DMS153 treated with DMSO at 0.1 percent for 48 hours (cell line): ENCODE results near the gene MRPS21.
"Not testable (repeated sequence)": the region's sequence is repeated elsewhere in the genome, so short reads cannot be mapped to it uniquely, and the experiment has no call there.

ENCODE experiments used
- DNase-seq: peaks from one replicate; lab custom pipeline; 2025; ENCODE audit not compliant: unreplicated experiment; lab: John Stamatoyannopoulos, UW

Gene MRPS21

GRCh38 chr1:150281221-150281757 lies 12.4 kb upstream of the MRPS21 start:
- peak; percentile 83 for DNase-seq

DNA sequence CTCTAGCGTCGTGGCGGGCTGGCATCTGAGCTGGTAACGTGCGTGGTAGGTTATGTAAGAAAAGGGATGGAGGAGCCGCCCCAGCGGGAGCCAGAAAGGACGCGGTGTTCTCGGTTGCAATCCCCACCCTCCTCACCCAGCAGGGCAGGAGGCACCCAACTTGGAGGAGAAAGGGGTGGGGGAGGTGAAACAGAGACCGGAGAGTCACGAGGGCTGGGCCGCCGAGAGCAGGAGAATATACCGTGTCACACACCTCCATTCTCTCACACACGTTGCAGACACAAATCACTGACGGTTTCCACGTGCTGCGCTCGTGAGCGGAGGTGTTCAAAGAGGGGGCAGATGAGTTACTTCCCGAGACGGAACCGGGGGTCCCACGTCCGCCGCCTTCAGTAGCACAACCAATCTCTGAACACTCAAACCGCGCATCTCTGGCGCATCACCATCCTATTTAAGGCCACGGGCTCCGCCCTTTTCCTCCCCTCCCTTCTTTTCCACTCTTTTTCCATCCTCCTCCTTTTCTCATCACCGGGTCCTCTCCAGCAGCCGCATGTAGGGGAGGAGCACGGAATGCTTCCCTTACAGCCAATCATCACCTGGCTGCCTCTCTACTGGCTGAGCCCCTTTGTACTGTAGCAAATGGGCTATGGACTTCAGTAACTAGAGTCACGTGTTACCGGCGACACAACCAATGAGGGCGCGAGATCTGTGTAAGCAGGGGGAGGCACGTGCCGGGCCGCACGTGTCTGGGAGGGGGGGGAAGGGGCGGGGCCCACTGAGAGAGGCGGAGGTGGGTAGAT lies 11.7 kb upstream of the MRPS21 start, which contains the start of gene CIART:
CIART (plus strand) TSS at position 797 of the 800 bp plus-strand sequence. CDS start 714 bp downstream, outside the sequence.
- DNase-seq = peak; percentile 99

DNA sequence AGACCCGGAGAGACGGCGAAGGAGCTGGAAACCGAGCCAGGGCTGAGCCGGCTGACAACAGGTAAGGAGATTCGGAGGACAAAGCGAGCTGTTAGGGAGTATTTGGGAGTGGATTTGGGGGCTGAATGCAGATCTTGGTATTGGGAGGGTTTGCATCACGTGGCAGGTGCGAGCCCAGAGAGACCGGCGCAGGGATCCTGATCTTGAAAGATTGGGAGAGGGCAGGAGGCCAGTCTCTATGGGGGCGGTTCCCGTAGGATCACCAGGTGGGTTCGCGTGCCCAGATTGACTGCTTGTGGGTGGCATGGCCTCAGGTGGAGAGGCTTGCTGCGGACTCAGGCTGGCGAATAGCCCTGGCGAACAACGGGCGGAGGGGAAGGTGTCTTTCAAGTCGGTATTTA lies 11.1 kb upstream of the MRPS21 start:
- no peak for DNase-seq

GRCh38 chr1:150283260-150283659 lies 10.4 kb upstream of the MRPS21 start:
- no peak for DNase-seq

DNA sequence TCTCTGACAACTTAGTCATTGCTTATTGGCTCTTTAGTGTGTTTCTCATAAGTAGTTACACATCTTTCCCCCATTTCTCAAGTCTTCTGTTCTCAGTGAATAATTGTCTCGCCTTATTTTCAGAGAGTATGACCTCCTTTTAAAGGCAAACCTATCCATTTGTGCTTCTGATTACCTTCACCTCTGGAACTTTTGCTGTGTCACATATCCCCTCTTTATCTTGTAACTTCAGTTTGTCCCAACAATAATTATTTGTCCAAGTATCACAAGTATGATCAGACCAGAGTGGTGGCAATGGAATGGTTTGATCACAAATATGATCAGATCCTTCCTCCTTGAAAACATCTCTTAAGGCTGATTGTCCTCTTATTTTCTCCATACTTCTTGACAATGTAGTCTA lies 5.3 kb upstream of the MRPS21 start:
- no peak for DNase-seq

- no peak for DNase-seq
These were observed 4.8 kb upstream of the MRPS21 start for GRCh38 chr1:150288822-150289221.

- no peak for DNase-seq
These were observed 1.8 kb downstream of the MRPS21 start for GRCh38 chr1:150295476-150295875.

DNA sequence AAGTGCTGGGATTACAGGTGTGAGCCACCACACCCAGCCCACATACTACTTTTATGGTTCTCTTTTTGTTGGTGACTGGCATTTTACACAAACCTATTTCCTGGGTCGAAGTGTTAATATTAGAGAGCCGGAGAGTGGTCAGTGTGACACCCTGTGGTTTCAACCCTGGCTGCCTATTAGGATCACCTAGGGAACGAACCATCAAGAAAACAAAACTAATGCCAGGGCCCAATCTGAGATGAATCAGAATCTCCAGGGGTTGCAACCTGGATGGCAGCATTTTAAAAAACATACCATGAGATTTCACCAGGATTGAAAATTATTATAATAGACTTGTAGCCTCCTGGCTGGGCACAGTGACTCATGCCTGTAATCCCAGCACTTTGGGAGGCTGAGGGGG lies 6.1 kb downstream of the MRPS21 start:
- DNase-seq = no peak

DNA sequence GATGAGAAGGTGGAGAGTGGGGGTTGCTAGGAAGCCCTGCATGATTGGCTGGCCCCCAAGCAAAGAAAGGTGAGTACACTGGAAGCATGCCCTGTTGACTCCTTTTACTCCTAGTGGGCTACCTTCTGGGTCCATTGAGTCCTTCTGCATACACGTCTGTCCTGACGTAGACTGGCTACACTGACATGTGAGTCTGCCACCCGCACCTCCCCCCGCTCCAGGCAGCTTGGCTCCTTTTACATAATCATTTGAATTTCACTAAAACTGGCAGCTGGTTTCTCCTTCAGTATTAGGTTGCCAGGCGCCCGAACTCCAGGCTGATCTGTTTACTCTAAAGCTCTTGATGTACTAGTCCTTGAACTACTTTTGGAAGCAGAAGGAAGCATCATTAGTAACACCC lies 8.7 kb downstream of the MRPS21 start:
- no peak for DNase-seq

- no peak for DNase-seq
These were observed 9.2 kb downstream of the MRPS21 start for GRCh38 chr1:150302902-150303301.

DNA sequence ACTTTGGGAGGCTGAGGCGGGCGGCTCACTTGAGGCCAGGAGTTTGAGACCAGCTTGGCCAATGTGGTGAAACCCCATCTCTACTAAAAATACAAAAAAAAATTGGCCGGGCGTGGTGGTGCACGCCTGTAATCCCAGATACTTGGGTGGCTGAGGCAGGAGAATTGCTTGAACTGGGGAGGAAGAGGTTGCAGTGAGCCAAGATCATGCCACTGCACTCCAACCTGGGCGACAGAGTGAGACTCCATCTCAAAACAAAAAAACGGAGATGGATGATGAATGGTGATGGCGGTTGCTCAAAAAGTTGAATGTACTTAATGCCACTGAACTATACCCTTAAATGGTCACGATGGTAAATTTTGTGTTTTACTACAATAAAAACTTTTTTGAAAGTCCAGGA lies 14.9 kb downstream of the MRPS21 start:
- DNase-seq = not testable (repeated sequence)

DNA sequence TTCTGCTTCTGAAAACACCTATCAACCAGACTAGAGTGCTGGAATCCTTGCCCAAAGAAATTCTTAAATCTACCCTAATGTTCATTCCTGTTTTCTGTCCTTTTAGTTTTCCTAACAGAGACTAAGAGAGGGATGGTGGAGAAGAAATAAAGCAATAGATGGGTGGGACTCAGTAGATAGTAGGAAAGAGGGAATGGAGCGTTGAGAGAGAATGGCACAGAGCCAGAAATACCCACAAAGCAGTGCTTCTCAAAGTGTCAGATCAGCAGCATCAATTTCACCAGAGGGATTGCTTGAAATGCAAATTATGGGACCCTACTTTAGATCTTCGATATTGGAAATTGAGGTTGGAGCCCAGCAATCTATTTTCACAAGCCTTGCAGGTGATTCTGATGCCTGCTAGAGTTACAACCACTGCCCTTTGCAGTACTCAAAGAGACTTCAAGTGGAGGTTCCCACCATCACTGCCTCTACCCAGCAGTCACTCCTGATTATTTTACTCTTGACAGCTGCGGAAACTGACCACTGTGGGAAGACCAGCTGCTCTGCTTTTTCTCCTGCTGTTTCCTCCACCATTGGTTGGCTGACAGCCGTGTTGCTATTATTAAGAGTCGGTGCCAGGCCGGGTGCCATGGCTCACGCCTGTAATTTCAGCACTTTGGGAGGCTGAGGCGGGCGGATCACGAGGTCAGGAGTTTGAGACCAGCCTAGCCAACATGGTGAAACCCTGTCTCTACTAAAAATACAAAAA lies 16.3 kb downstream of the MRPS21 start:
- peak; percentile 62 for DNase-seq

- no peak for DNase-seq
These were observed 18.1 kb downstream of the MRPS21 start for GRCh38 chr1:150311762-150312161.

DNA sequence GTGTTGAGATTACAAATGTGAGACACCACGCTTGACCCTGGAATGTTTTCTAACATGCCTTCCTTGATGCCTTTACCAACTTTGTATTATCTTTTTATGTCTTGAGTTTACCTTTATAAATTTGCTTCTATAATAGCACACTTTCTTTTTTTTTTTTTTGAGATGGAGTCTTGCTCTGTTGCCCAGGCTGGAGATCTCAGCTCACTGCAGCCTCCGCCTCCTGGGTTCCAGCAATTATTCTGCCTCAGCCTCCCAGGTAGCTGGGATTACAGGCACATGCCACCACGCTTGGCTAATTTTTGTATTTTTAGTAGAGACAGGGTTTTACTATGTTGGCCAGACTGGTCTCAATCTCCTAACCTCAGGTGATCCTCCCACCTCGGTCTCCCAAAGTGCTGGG lies 21.0 kb downstream of the MRPS21 start:
- not testable (repeated sequence) for DNase-seq

DNA sequence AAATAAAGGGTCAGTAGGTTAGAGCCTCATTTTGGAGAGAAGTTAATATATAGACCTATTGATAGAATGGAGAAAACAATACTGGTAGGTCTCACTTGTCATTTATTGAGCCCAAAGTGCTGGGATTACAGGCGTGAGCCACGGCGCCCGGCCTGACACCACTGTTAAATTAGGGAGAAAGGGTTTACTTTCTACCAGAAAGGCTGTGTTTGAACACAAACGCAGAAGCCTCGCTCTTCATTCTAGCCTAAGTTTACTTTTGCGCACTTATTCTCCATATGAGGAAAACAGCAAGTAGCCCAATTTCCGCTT lies 27.0 kb downstream of the MRPS21 start:
- DNase-seq = no peak

GRCh38 chr1:150321826-150322166 lies 28.1 kb downstream of the MRPS21 start:
- DNase-seq = no peak

DNA sequence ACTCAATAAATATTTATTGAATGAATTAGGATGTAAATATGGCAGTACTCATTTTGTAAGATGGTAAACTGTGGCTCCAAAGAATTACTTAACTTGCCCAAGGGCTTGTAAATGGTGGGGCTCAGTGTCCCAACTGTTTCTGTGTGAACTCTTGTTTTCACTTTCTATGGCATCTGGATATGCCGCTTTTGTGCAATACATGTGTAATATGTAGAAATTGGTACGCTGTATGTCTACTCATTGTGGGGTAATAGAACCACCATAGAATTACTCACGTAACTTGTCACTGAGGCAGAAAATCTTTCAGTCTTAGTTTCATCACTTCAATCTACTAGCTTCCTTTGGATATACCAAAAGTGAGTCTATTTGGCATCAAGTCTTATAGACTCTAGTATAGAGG lies 28.6 kb downstream of the MRPS21 start:
- no peak for DNase-seq

- DNase-seq = no peak
These were observed 39.1 kb downstream of the MRPS21 start for GRCh38 chr1:150332651-150333290.

GRCh38 chr1:150346316-150346715 lies 52.7 kb downstream of the MRPS21 start:
- DNase-seq = no peak

DNA sequence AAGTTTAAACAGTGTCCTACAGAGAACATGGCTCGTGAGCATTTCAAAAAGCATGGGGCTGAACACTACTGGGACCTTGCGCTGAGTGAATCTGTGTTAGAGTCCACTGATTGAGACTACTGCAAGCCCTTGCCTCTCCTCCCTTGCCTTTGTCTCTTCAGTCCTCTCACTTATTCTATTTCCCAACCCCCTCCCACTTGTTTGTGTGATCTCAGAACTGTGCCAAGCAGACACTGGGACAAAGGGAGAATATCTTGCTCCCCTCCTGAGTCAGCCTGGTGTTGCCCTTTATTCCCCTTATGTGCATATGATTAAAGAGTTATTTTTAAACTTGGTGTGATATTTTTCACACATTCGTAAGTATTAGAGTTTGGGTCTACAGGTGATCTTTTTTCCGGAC lies 59.2 kb downstream of the MRPS21 start:
- DNase-seq = no peak
